BJ (cell line): ENCODE measurements around the gene JAG2. TPM values are rescaled to one million over a fixed set of nuclear protein-coding genes. Genes with fewer than 3 reads are reported as not detected.

Experiments
- CTCF ChIA-PET: fragments of 350-600 bp; formaldehyde crosslinking; extraction: SDS; loops from one replicate; lab custom pipeline; 2021; ENCODE audit warnings: antibody characterized with exemption, inconsistent platforms; lab: Yijun Ruan, JAX
- POLR2A ChIA-PET: fragments of 300-600 bp; sonication (Branson Sonifier 250); formaldehyde crosslinking; extraction: SDS; loops from one replicate; lab custom pipeline; 2021; ENCODE audit warnings: antibody characterized with exemption; lab: Charles Lee
- DNase-seq: peaks from one replicate; pipeline ENCODE4 v3.0.0-alpha.2; 2011; ENCODE audit warnings: low read depth
- H3K27me3 ChIP-seq: 2 replicates; pipeline ENCODE4 v1.6.0; 2011; ENCODE audit warnings: low read length; ENCODE audit not compliant: control insufficient read depth, insufficient read depth
- H3K36me3 ChIP-seq: 2 replicates; pipeline ENCODE4 v1.5.1; 2011; ENCODE audit warnings: low read length; ENCODE audit not compliant: control insufficient read depth, insufficient read depth
- H3K4me3 ChIP-seq: 2 replicates; pipeline ENCODE4 v1.5.1; 2011; ENCODE audit warnings: low read depth, mild to moderate bottlenecking, control low read depth, low read length
- CTCF ChIP-seq: IDR thresholded peaks from 2 replicates; pipeline ENCODE4 v1.5.1; 2011; ENCODE audit warnings: low read depth, mild to moderate bottlenecking, control low read depth, inconsistent platforms, low read length, moderate library complexity; ENCODE audit not compliant: insufficient read depth
- polyA plus RNA-seq: library from polyadenylated mRNA; depleted of rRNA; stranded (reverse); fragments of >200 nt; gene quantifications from 2 replicates; pipeline ENCODE4 v1.2.3, GENCODE V29; 2011

The JAG2 gene
- polyA plus RNA-seq, 1 experiment, result 0.23 TPM

GRCh38 chr14:105149146-105149781 is 19.3 kb downstream of the JAG2 start:
- no peak for DNase-seq
- Histone ChIP-seq H3K4me3 (no peak overlapping the region), H3K27me3 (no peaks in the 10 kb centered on the region), H3K36me3 (no peaks in the 10 kb centered on the region)
- POLR2A ChIA-PET, result no interaction called here
- TF ChIP-seq CTCF, result no peak
- CTCF ChIA-PET, result no interaction called here

GRCh38 chr14:105148604-105149145 is 19.9 kb downstream of the JAG2 start:
- TF ChIP-seq CTCF, result no peak
- ChIA-PET CTCF (no interaction called here), POLR2A (no interaction called here)
- Histone ChIP-seq H3K36me3 (no peaks in the 10 kb centered on the region), H3K27me3 (no peaks in the 10 kb centered on the region), H3K4me3 (no peak overlapping the region)
- DNase-seq, result no peak

GRCh38 chr14:105147671-105148603 is 20.6 kb downstream of the JAG2 start:
- H3K36me3 ChIP-seq, result no peaks in the 10 kb centered on the region
- CTCF ChIA-PET, result no interaction called here
- POLR2A ChIA-PET, result no interaction called here
- no peaks in the 10 kb centered on the region for H3K27me3 ChIP-seq
- no peak overlapping the region for H3K4me3 ChIP-seq
- no peak for DNase-seq
- no peak for TF ChIP-seq CTCF

GRCh38 chr14:105146976-105147635 is 21.5 kb downstream of the JAG2 start:
- DNase-seq, result no peak
- Histone ChIP-seq H3K4me3 (no peak overlapping the region), H3K27me3 (no peaks in the 10 kb centered on the region), H3K36me3 (no peaks in the 10 kb centered on the region)
- no peak for TF ChIP-seq CTCF
- CTCF ChIA-PET, result no interaction called here
- POLR2A ChIA-PET, result no interaction called here
